Stimulated activated CD8-positive, alpha-beta memory T cell treated with anti-CD3 and anti-CD28 coated beads, Interleukin-15, amount 100 ng/mL, for 4 hours (primary cell): ENCODE measurements around the gene ARFGAP2.
"Not testable (repeated sequence)": the region's sequence is repeated elsewhere in the genome, so short reads cannot be mapped to it uniquely, and the experiment has no call there.

ENCODE experiments used
- DNase-seq, 2 donors: peaks; one replicate each; pipeline ENCODE4 v3.0.0-alpha.2; 2020; ENCODE audit warnings: low read depth in 2 of 2

Gene ARFGAP2

GRCh38 chr11:47176328-47177228, at the start of gene ARFGAP2:
TSS of gene ARFGAP2 (minus strand) at chr11:47176879. CDS start at chr11:47176853, 26 bp downstream.
- peak; percentile 92 to 93 for DNase-seq

GRCh38 chr11:47225552-47226400, 49.1 kb upstream of the ARFGAP2 start:
- DNase-seq = no peak

GRCh38 chr11:47222696-47223095, 46.0 kb upstream of the ARFGAP2 start:
- no peak for DNase-seq

GRCh38 chr11:47220401-47220821, 43.7 kb upstream of the ARFGAP2 start:
- DNase-seq = no peak

- peak; percentile 50 to 63 for DNase-seq
These were observed 39.6 kb upstream of the ARFGAP2 start for GRCh38 chr11:47216121-47216798.

GRCh38 chr11:47215366-47215910, 38.8 kb upstream of the ARFGAP2 start:
- DNase-seq = no peak

- DNase-seq = peak; percentile 63 to 78
These were observed 37.4 kb upstream of the ARFGAP2 start for GRCh38 chr11:47213950-47214565.

GRCh38 chr11:47212938-47213337, 36.3 kb upstream of the ARFGAP2 start:
- no peak for DNase-seq

GRCh38 chr11:47208628-47209027, 31.9 kb upstream of the ARFGAP2 start:
- DNase-seq = no peak

- DNase-seq = not testable (repeated sequence)
These were observed 31.4 kb upstream of the ARFGAP2 start for GRCh38 chr11:47208008-47208552.

GRCh38 chr11:47207459-47207858, 30.8 kb upstream of the ARFGAP2 start:
- DNase-seq = no peak

GRCh38 chr11:47206577-47206976, 29.9 kb upstream of the ARFGAP2 start:
- DNase-seq = not testable (repeated sequence)

GRCh38 chr11:47204637-47204989, 27.9 kb upstream of the ARFGAP2 start:
- no peak for DNase-seq

- DNase-seq = no peak
These were observed 25.9 kb upstream of the ARFGAP2 start for GRCh38 chr11:47202576-47202975.

GRCh38 chr11:47201015-47201414, 24.3 kb upstream of the ARFGAP2 start:
- DNase-seq = no peak

GRCh38 chr11:47198161-47198560, 21.5 kb upstream of the ARFGAP2 start:
- DNase-seq = not testable (repeated sequence)

GRCh38 chr11:47192111-47192510, 15.4 kb upstream of the ARFGAP2 start:
- DNase-seq = no peak

GRCh38 chr11:47191137-47191536, 14.5 kb upstream of the ARFGAP2 start:
- not testable (repeated sequence) for DNase-seq

GRCh38 chr11:47189100-47189834, 12.6 kb upstream of the ARFGAP2 start:
- DNase-seq = no peak

GRCh38 chr11:47188259-47188658, 11.6 kb upstream of the ARFGAP2 start:
- no peak for DNase-seq
